AG09319 (cell line): Measurements from ENCODE around the gene TASP1.

Experiments
- DNase-seq: peaks from one replicate; pipeline ENCODE4 v3.0.0-alpha.2; 2010; ENCODE audit warnings: low read depth; ENCODE audit errors: extremely low read depth
- CTCF ChIP-seq: IDR thresholded peaks from 2 replicates; pipeline ENCODE4 v1.5.1; 2011; ENCODE audit warnings: low read depth, mild to moderate bottlenecking, inconsistent platforms, low read length, moderate library complexity

The TASP1 gene

GRCh38 chr20:13533946-13534345 lies 104.8 kb downstream of the TASP1 start:
- no peak for DNase-seq
- TF ChIP-seq CTCF: no peak

GRCh38 chr20:13530146-13530545 lies 108.6 kb downstream of the TASP1 start:
- no peak for DNase-seq
- TF ChIP-seq CTCF: no peak

- DNase-seq: no peak
- no peak for TF ChIP-seq CTCF
Measured at GRCh38 chr20:13526551-13526950, 112.2 kb downstream of the TASP1 start.

- DNase-seq: peak; percentile 75
Measured at GRCh38 chr20:13525225-13525940, 113.3 kb downstream of the TASP1 start.

GRCh38 chr20:13524339-13524738 lies 114.4 kb downstream of the TASP1 start:
- TF ChIP-seq CTCF: no peak
- DNase-seq: no peak

More at GRCh38 chr20:13525225-13525940, 113.3 kb downstream of the TASP1 start:
- no peak for TF ChIP-seq CTCF

- no peak for TF ChIP-seq CTCF
- no peak for DNase-seq
Measured at GRCh38 chr20:13517831-13518230, 120.9 kb downstream of the TASP1 start.

- no peak for TF ChIP-seq CTCF
- peak; percentile 36 for DNase-seq
Measured at GRCh38 chr20:13515796-13516558, 122.8 kb downstream of the TASP1 start.
